OCI-LY3 (cell line): Measurements from ENCODE around the gene RDH5.

Source experiments
- CTCF ChIP-seq: fragments of 200-600, 300-600 bp; sonication (generic); IDR thresholded peaks from 2 replicates; pipeline ENCODE4 v1.5.1; 2014; ENCODE audit warnings: antibody characterized with exemption, low read length, low read depth
- EZH2phosphoT487 ChIP-seq: fragments of 200-600 bp; shearing (Covaris generic); IDR thresholded peaks from 2 replicates; pipeline ENCODE4 v1.6.1; 2018; ENCODE audit warnings: antibody characterized with exemption, mixed run types, low read depth

GRCh38 chr12:55715833-55716581 is 4.2 kb upstream of the RDH5 start, which contains the start of gene BLOC1S1:
- TF ChIP-seq CTCF (no peak), EZH2phosphoT487 (no peak)
